SK-N-SH treated with all-trans-retinoic acid at 6 μM for 48 hours (cell line): ENCODE data around the gene MRPS27.

Experiments
- BACH2 ChIP-seq: fragments of 250-450 bp; sonication (Bioruptor Pico); IDR thresholded peaks from 2 replicates; pipeline ENCODE4 v1.9.0; 2021; ENCODE audit warnings: mild to moderate bottlenecking, borderline replicate concordance
- GLIS3 ChIP-seq: fragments of 250-450 bp; sonication (Bioruptor Pico); IDR thresholded peaks from 2 replicates; pipeline ENCODE4 v1.5.0; 2020; ENCODE audit warnings: mild to moderate bottlenecking, moderate library complexity
- PATZ1 ChIP-seq: fragments of 250-450 bp; sonication (Bioruptor Pico); IDR thresholded peaks from 2 replicates; pipeline ENCODE4 v1.8.0; 2020; ENCODE audit warnings: mild to moderate bottlenecking, moderate library complexity, borderline replicate concordance
- TOX ChIP-seq: fragments of 250-450 bp; sonication (Bioruptor Pico); IDR thresholded peaks from 2 replicates; pipeline ENCODE4 v1.8.0; 2021; ENCODE audit warnings: mild to moderate bottlenecking, moderate library complexity, borderline replicate concordance
- ZC3H10 ChIP-seq: fragments of 250-450 bp; sonication (Bioruptor Pico); IDR thresholded peaks from 2 replicates; pipeline ENCODE4 v1.5.1; 2021; ENCODE audit warnings: mild to moderate bottlenecking, moderate library complexity
- ZFP3 ChIP-seq: fragments of 250-450 bp; sonication (Bioruptor Pico); IDR thresholded peaks from 2 replicates; pipeline ENCODE4 v1.5.0; 2020; ENCODE audit warnings: mild to moderate bottlenecking, moderate library complexity

GRCh38 chr5:72226950-72227349 lies 93.1 kb downstream of the MRPS27 start:
- TF ChIP-seq ZC3H10 (CRISPR knock-in tag) (no peak), TOX (CRISPR knock-in tag) (no peak), BACH2 (CRISPR knock-in tag) (no peak), ZFP3 (CRISPR knock-in tag) (no peak), PATZ1 (CRISPR knock-in tag) (no peak), GLIS3 (no peak)
